ENCODE results near the gene PLEKHN1. TPM values are rescaled to one million over a fixed set of nuclear protein-coding genes. Genes with fewer than 3 reads are reported as not detected.
"Not testable (repeated sequence)": the region's sequence is repeated elsewhere in the genome, so short reads cannot be mapped to it uniquely, and the experiment has no call there.

PLEKHN1 gene
- total RNA-seq, 1 donor = 1.7 TPM

DNA sequence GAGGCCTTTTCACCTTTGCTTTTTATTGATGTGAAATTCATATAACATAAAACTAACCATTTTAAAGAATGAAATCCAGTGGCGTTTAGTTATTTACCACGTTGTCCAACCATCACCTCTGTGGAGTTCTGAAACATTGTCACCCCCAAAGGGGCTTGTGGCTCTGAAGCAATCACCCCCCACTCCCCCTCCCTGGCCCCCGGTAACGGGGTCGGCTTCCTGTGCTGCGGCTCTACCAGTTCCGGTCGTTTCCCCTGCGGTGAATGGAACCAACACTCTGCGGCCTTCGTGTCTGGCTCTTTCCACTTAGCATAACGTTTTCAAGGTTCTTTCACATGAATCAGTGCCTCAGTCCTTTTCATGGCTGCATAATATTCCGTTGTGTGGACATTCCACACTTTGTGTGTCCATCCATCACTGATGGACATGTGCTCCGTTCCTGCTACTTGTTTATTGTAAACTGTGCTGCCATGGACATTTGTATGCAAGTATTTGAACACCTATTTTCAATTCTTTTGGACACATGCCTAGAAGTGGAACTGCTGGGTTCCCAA lies 45.2 kb downstream of the PLEKHN1 start:
- no peak overlapping the region for H3K4me3 ChIP-seq (ENCODE audit: low read depth, low read length)
- no peak for TF ChIP-seq CTCF (IDR thresholded peaks at IDR 0.05; ENCODE audit: insufficient read depth, low read depth, low read length)
- no peak for DNase-seq (ENCODE audit: low read depth)

DNA sequence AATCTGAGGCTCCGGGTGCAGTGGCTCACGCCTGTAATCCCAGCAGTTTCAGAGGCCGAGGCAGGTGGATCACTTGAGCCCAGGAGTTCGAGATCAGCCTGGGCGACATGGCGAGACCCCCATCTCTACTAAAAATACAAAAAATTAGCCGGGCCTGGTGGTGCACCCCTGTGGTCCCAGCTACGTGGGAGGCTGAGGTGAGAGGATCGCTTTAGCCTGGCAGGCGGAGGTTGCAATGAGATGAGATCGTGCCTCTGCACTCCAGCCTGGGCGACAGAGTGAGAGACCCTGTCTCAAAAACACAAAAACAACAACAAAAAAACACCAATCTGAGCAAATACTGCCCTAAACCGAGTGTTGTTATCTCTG lies 46.4 kb downstream of the PLEKHN1 start:
- DNase-seq (ENCODE audit: low read depth) = not testable (repeated sequence)

DNA sequence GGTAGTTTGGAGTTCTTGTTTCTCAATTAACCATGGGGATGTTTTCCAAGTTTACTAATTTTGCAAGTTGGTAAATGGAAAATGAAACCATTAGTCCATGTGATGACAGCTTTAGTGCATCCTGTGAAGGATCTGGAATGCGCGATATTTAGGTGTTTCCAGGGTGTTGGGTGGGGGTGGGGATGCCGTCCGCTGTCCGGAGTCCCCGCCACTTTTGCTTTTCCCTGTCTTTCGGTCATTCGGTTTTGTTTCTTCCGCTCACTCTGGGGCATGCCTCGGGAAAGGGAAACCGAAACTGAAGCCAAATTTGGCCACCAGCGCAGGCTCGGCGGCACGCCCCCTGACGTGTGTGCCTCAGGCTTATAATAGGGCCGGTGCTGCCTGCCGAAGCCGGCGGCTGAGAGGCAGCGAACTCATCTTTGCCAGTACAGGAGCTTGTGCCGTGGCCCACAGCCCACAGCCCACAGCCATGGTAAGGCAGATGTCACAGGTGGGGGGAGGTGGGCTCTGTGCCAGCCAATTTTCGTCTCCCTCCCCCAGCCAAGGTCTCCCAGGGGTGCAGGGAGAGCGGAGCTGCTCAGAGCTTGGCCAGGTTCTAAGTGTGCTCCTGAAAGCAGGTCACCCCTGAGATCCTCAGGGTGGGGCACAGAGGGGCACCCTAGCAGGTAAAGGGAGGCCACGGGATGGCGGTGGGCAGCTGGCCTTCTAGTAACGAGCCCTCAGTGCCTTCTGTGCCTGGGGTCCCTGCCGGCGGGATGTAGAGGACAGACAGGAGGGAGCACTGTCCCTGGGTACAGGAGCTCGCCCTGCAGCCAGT lies 47.0 kb downstream of the PLEKHN1 start, which contains the start of gene ISG15:
Gene ISG15, plus strand, starts transcription at position 393 of the 817 bp plus-strand sequence. Its CDS starts 77 bp downstream, at position 470.
- no peak for TF ChIP-seq CTCF (IDR thresholded peaks at IDR 0.05; ENCODE audit: insufficient read depth, low read depth, low read length)
- peak within 1 kb of the TSS; percentile 80 for H3K4me3 ChIP-seq (ENCODE audit: low read depth, low read length)
- DNase-seq (ENCODE audit: low read depth) = peak; percentile 93

More for the DNA sequence above, 46.4 kb downstream of the PLEKHN1 start:
- H3K4me3 ChIP-seq (ENCODE audit: low read depth, low read length) = peak overlapping the region; percentile 80

- peak overlapping the region; percentile 80 for H3K4me3 ChIP-seq (ENCODE audit: low read depth, low read length)
- TF ChIP-seq CTCF (IDR thresholded peaks at IDR 0.05; ENCODE audit: insufficient read depth, low read depth, low read length) = peak; percentile 2
- DNase-seq (ENCODE audit: low read depth) = no peak
These were observed 47.8 kb downstream of the PLEKHN1 start for GRCh38 chr1:1013922-1014648.

DNA sequence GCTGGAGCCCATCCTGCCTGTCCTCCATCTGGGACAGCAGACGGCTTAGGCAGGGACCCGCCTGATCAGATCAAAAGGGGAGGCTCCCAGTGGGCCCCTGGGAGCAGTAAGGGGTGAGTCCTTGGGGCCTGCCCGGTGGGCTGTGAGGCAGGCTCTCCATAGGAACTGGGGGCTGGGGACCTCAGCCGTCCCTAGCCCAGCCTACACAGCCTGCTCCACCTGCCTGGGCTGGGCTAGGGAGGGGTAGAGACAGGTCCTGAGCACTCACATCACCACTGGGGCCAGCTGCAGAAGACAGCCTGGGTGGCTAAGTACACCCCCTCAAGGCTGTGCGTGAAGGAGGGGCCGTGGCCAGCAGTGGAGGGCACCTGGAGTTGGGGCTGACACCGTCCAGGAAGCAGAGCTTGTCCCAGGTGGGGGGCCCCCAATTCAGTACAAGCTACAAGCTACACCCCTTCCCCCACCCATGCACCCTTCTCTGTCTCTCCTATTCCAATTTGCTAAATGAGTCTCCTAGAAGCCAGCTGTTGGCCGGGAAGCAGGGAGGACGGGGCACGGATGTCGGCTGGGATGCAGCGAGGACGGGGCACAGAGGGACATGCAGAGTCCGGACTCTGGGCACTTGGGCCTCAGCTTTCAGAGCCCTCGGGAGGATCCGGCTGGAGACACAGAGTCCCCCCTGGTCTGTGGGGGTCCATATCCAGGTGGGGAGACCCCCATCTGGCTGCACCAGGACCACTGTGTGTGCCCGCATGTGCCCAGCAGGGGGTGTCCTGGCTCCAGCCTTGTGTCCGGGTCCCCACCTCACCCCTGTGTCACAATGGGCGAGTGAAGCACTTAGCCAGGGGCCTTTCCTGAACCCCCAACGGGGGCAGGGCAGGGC lies 48.8 kb downstream of the PLEKHN1 start:
- DNase-seq (ENCODE audit: low read depth) = no peak
- H3K4me3 ChIP-seq (ENCODE audit: low read depth, low read length) = peak overlapping the region; percentile 80
- TF ChIP-seq CTCF (IDR thresholded peaks at IDR 0.05; ENCODE audit: insufficient read depth, low read depth, low read length) = peak; percentile 51

DNA sequence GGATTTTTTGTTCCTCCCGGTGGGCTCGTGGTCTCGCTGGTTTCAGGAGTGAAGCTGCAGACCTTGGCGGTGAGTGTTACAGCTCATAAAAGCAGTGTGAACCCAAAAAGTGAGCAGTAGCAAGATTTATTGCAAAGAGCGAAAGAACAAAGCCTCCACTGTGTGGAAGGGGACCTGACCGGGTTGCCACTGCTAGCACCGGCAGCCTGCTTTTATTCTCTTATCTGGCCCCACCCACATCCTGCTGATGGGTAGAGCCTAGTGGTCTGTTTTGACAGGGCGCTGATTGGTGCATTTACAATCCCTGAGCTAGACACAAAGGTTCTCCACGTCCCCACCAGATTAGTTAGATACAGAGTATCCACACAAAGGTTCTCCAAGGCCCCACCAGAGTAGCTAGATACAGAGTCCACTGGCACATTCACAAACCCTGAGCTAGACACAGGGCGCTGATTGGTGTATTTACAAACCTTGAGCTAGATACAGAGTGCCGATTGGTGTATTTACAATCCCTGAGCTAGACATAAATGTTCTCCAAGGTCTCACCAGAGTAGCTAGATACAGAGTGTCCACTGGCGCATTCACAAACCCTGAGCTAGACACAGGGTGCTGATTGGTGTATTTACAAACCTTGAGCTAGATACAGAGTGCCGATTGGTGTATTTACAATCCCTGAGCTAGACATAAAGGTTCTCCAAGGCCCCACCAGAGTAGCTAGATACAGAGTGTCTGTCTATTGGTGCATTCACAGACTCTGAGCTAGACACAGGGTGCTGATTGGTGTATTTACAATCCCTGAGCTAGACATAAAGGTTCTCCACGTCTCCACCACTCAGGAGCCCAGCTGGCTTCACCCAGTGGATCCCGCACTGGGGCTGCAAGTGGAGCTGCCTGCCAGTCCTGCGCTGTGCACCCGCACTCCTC lies 51.4 kb downstream of the PLEKHN1 start:
- not testable (repeated sequence) for H3K4me3 ChIP-seq (ENCODE audit: low read depth, low read length); DNase-seq (ENCODE audit: low read depth)

GRCh38 chr1:1018321-1018685 lies 52.0 kb downstream of the PLEKHN1 start:
- H3K4me3 ChIP-seq (ENCODE audit: low read depth, low read length); DNase-seq (ENCODE audit: low read depth): not testable (repeated sequence)

All from fibroblast of villous mesenchyme (primary cell).